ENCODE measurements around the gene FKBP10.

DNA sequence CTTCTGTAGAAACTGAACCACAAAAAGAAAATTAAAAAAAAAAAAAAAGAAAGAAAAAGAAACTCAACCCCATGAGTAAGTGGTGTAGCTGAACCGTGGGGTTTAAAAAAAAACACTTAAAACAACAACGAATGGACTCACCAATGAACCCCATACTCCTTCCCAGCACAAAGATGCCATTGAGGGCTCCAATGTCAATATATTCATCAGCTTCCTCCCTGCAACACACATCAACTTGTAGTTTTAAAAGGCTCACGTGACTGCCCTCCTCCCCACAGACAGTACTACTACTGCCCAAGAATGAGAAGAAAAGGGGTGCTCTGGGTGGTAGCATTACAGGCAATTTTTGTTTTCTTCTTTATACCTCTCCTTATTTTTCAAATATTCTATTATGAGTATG is 55.8 kb downstream of the FKBP10 start:
- TF ChIP-seq, protein P1, sequence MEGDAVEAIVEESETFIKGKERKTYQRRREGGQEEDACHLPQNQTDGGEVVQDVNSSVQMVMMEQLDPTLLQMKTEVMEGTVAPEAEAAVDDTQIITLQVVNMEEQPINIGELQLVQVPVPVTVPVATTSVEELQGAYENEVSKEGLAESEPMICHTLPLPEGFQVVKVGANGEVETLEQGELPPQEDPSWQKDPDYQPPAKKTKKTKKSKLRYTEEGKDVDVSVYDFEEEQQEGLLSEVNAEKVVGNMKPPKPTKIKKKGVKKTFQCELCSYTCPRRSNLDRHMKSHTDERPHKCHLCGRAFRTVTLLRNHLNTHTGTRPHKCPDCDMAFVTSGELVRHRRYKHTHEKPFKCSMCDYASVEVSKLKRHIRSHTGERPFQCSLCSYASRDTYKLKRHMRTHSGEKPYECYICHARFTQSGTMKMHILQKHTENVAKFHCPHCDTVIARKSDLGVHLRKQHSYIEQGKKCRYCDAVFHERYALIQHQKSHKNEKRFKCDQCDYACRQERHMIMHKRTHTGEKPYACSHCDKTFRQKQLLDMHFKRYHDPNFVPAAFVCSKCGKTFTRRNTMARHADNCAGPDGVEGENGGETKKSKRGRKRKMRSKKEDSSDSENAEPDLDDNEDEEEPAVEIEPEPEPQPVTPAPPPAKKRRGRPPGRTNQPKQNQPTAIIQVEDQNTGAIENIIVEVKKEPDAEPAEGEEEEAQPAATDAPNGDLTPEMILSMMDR (conservative IDR thresholded peaks at IDR 0.05; ENCODE audit: low read length), result no peak
- no peak for TF ChIP-seq EZH2phosphoT487 (IDR thresholded peaks at IDR 0.05; ENCODE audit: borderline replicate concordance)
